HL-60 (cell line): ENCODE measurements around the gene HIGD1A.

Experiments used
- DNase-seq, 2 experiments: peaks; one replicate each; pipeline ENCODE4 v3.0.0-alpha.2; 2010 to 2020; ENCODE audit warnings: low read depth in 1 of 2, low spot score in 1 of 2
- H3K27ac ChIP-seq: fragments of 250-450 bp; sonication (Bioruptor Pico); replicated peaks from 2 replicates; pipeline ENCODE4 v1.5.1; 2020; ENCODE audit warnings: mild to moderate bottlenecking, moderate library complexity
- H3K27me3 ChIP-seq: fragments of 250-450 bp; sonication (Bioruptor Pico); 2 replicates; pipeline ENCODE4 v1.5.1; 2021; ENCODE audit warnings: mild to moderate bottlenecking, moderate library complexity; ENCODE audit not compliant: insufficient read depth, poor library complexity, severe bottlenecking
- H3K4me3 ChIP-seq: replicated peaks from 2 replicates; pipeline ENCODE4 v1.5.1; 2011; ENCODE audit warnings: mild to moderate bottlenecking, control low read depth, low read length; ENCODE audit not compliant: insufficient read depth
- CTCF ChIP-seq: IDR thresholded peaks from one replicate; pipeline ENCODE4 v1.5.1; 2011; ENCODE audit warnings: low read length, control low read depth, inconsistent platforms; ENCODE audit not compliant: insufficient read depth
- GABPA ChIP-seq: IDR thresholded peaks from 2 replicates; pipeline ENCODE4 v1.6.1; 2012; ENCODE audit warnings: low read depth
- POLR2AphosphoS5 ChIP-seq: IDR thresholded peaks from 2 replicates; pipeline ENCODE4 v1.6.1; 2012; ENCODE audit warnings: low read depth
- SPI1 ChIP-seq: IDR thresholded peaks from 2 replicates; pipeline ENCODE4 v1.6.1; 2012; ENCODE audit warnings: low read depth, mild to moderate bottlenecking, borderline replicate concordance
- TF ChIP-seq, protein P1 (sequence below): IDR thresholded peaks from 2 replicates; pipeline ENCODE4 v1.6.1; 2012; ENCODE audit warnings: low read depth; ENCODE audit not compliant: insufficient replicate concordance

HIGD1A gene

GRCh38 chr3:42829083-42829627 is 24.9 kb upstream of the HIGD1A start:
- Histone ChIP-seq H3K27ac (no peak overlapping the region), H3K27me3 (no peaks in the 10 kb centered on the region), H3K4me3 (no peak overlapping the region)
- TF ChIP-seq, protein P1, sequence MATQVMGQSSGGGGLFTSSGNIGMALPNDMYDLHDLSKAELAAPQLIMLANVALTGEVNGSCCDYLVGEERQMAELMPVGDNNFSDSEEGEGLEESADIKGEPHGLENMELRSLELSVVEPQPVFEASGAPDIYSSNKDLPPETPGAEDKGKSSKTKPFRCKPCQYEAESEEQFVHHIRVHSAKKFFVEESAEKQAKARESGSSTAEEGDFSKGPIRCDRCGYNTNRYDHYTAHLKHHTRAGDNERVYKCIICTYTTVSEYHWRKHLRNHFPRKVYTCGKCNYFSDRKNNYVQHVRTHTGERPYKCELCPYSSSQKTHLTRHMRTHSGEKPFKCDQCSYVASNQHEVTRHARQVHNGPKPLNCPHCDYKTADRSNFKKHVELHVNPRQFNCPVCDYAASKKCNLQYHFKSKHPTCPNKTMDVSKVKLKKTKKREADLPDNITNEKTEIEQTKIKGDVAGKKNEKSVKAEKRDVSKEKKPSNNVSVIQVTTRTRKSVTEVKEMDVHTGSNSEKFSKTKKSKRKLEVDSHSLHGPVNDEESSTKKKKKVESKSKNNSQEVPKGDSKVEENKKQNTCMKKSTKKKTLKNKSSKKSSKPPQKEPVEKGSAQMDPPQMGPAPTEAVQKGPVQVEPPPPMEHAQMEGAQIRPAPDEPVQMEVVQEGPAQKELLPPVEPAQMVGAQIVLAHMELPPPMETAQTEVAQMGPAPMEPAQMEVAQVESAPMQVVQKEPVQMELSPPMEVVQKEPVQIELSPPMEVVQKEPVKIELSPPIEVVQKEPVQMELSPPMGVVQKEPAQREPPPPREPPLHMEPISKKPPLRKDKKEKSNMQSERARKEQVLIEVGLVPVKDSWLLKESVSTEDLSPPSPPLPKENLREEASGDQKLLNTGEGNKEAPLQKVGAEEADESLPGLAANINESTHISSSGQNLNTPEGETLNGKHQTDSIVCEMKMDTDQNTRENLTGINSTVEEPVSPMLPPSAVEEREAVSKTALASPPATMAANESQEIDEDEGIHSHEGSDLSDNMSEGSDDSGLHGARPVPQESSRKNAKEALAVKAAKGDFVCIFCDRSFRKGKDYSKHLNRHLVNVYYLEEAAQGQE = no peak
- TF ChIP-seq SPI1 (no peak), POLR2AphosphoS5 (no peak), GABPA (no peak), CTCF (no peak)
- DNase-seq = no peak

DNA sequence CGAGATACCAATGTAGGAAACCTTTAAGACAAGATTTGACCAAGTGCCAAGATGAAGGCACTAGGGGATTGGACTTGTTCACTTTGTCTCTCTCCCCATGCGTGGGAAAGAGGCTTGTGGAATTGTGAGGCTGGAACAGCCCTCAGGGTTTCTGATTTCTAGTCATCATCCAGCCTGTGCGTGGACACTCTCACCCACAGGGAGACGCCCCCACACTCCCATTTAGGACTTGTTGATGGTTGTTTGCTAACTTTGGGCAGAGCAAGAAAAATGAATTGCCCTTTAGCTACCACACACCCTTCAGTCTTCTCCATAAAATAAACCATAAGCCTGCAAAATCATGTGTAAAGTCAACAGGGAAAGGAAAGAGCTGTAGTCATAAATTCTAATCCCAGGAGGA is 23.4 kb upstream of the HIGD1A start:
- no peaks in the 10 kb centered on the region for H3K27me3 ChIP-seq
- no peak for DNase-seq
- no peak overlapping the region for H3K27ac ChIP-seq
- H3K4me3 ChIP-seq = no peak overlapping the region
- TF ChIP-seq SPI1 = no peak

DNA sequence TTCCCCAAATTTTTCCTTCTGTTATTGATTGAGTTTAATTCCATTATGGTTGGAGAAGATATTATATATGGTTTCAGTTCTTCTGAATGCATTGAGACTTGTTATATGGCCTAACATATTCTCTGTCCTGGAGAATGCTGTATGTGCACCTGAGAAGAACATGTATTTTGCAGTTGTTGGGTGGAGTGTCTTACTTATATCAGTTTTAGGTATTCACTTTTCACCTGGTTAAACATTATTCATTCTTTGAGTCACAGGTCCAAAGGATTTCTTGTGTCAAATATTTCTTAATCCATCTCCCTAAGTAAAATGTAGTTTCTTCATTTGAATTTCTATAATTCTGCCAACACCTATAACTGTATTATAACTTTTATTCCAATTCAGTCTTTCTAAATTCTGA is 22.7 kb upstream of the HIGD1A start:
- DNase-seq = no peak
- no peak overlapping the region for H3K4me3 ChIP-seq
- no peak overlapping the region for H3K27ac ChIP-seq
- no peaks in the 10 kb centered on the region for H3K27me3 ChIP-seq
- TF ChIP-seq, protein P1 = no peak
- TF ChIP-seq CTCF (no peak), GABPA (no peak), POLR2AphosphoS5 (no peak), SPI1 (no peak)

DNA sequence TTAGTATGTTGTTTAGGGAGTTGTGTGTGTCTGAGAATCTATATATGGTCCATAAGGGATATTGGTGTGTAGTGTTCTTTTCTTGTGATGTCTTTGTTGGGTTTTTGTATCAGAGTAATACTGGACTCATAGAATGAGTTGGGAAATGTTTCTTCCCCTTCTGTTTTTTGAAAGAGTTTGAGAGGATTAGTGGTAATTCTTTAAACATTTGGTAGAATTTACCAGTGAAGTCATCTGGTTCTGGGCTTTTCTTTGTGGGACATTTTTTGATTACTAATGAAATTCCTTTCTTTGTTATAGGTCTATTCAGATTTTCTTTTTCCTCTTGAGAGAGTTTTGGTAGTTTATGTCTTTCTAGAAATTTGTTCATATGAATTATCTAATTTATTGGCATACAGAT is 21.9 kb upstream of the HIGD1A start:
- no peak overlapping the region for H3K27ac ChIP-seq

More for the DNA sequence above, 21.9 kb upstream of the HIGD1A start:
- Histone ChIP-seq H3K27me3 (no peaks in the 10 kb centered on the region), H3K4me3 (no peak overlapping the region)
- DNase-seq = no peak
- TF ChIP-seq, protein P1 = no peak
- TF ChIP-seq SPI1 = no peak
- no peak for TF ChIP-seq CTCF
- TF ChIP-seq POLR2AphosphoS5 = no peak
- no peak for TF ChIP-seq GABPA
